Urothelium cell line (cell line): ENCODE measurements around the gene CCT3.
"Not testable (repeated sequence)": the region's sequence is repeated elsewhere in the genome, so short reads cannot be mapped to it uniquely, and the experiment has no call there.

Experiments used
- DNase-seq: peaks from one replicate; pipeline ENCODE4 v3.0.0; 2011; ENCODE audit warnings: low spot score, mixed read lengths
- FAIRE-seq: peaks from 2 replicates; lab custom pipeline; 2011; peaks lifted over from hg19 to GRCh38; lab: Jason Lieb, UNC

The CCT3 gene

GRCh38 chr1:156338180-156338976, at the start of gene CCT3, which contains the start of gene TSACC:
Gene CCT3 (minus strand): TSS chr1:156338292. CDS start chr1:156338184, 108 bp downstream.
Gene TSACC (plus strand): TSS chr1:156338526. CDS start chr1:156339758, 1,232 bp downstream.
- DNase-seq (peak; percentile 99), FAIRE-seq (no peak)

GRCh38 chr1:156387870-156388173, 49.7 kb upstream of the CCT3 start:
- DNase-seq (no peak), FAIRE-seq (no peak)

- FAIRE-seq (no peak), DNase-seq (no peak)
These were observed 49.1 kb upstream of the CCT3 start for GRCh38 chr1:156386949-156387869.

GRCh38 chr1:156386134-156386901, 48.2 kb upstream of the CCT3 start:
- DNase-seq (no peak), FAIRE-seq (no peak)

DNA sequence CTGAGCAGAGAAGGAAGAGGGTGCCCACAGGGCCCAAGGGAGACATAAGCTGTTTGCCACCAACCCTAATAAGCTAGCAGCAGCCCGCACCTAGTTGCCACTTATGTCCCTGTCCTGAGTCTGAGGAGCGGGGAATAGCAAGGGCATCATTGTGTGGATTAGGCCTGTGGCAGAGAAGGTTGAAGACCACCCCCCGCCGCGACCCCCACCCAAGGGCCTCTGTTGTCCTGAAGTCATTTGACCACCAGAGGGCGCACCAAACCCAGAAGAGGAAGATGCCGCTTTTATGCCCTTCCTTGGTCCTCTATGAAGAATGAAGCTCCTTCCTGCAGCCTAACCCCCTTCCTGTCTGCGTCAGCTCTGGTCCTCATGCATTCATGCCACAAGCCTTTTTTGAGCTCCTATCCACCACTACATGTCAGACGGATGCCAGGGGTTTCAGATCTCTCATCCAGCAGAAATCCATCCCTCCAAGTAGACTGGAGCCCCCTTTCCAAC, 47.5 kb upstream of the CCT3 start:
- FAIRE-seq (no peak), DNase-seq (peak; percentile 76)

DNA sequence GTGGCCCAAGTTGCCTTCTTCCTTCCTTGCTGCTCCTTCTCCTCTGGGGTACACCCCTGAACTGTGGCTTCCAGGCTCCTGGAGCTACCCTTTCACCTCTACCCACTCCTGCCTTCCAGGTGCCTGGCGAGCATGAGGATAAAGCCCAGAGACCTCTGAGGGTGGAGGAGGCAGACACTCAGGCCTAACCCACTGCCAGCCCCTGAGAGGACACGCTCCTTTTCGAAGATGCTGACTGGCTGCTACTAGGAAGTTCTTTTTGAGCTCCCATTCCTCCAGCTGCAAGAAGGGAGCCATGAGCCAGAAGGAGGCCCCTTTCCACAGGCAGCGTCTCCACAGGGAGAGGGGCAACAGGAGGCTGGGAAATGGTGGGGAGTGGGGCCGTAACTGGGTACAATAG, 46.6 kb upstream of the CCT3 start:
- FAIRE-seq (no peak), DNase-seq (no peak)

DNA sequence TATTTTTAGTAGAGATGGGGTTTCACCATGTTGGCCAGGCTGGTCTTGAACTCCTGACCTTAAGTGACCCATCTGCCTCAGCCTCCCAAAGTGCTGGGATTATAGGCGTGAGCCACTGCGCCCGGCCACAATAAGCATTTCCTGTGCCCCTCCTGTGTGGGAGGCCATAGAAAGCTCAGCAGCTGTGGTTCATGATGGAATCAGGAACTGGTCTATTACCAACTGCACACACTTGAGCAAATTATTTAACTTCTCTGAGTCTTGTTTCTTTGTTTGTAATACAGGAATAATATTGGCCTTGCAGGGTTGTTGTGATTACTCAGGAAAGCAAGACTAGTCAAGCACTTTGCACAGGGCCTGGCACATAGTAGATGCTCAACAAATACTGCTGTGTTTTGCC, 45.9 kb upstream of the CCT3 start:
- no peak for DNase-seq
- no peak for FAIRE-seq

DNA sequence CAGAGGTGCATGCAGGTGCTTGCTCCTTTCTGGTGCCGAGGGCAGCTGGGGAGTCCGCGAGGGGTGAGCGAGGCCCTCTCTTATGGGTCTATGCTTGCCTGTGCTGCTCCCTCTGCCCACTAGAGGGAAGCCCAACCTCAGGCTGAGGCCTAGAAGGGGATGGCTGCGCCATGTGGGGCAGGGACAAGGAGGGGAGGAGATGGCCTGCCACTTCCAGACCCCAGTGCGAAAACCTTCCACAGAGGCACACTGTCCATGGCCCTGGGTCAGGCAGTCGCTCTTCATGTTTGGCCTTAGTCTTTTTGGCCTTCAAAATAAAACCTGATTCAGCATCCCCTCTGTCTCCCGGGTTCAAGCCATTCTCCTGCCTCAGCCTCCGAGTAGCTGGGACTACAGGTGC, 44.9 kb upstream of the CCT3 start:
- FAIRE-seq = no peak

DNA sequence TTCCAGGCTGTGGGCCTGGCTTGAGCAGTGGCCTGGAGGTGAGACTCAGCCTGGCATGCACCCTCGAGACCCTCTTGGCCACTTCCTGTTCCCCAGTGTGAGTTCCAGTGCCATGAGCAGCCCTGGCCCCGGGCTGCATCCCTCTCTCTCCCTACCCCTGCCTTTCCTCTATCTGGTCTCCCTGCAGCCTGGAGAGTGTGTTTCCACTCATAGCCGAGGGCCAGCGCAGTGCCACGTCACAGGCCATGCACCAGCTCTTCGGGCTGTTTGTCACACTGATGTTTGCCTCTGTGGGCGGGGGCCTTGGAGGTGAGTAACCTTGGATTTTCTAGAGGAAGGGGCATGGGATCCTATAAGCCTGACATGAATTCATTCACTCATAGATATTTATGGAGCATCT, 44.5 kb upstream of the CCT3 start:
- FAIRE-seq = no peak
- no peak for DNase-seq

More for the DNA sequence above, 44.9 kb upstream of the CCT3 start:
- DNase-seq = peak; percentile 80

DNA sequence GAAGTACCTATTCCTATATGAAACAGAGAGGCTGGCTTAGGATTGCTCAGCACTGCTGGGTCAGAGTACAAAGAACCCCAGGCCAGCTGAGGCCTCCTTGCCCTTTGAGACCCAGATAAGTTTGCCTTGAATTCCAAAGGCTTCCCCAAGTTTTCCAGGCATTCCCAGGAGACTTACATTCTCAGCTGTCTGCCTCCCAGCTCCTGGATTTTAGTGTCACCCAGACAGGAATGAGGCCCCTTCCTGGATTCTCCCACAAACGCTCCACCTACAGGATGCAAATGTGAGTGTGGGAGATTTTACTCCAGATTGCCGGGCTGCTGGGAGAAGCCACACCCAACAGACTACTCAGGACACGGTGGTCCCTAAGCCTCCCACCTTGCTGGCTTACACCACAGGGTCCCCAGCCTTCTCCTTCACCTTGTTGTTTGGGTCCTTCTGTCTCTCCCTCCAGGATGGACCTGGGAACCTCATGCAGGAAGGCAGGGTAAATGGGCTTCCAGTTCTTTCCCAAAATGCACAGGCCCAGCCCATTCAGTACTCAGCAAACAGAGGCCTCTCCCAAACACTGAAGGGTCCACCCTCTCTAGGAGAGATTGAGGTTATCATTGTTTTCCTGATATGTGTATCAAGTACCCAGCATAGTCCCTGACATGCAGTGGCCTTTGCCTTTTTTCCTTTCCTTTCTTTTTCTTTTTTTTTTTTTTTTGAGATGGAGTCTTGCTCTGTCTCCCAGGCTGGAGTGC, 41.5 kb upstream of the CCT3 start:
- FAIRE-seq (no peak), DNase-seq (peak; percentile 44)

DNA sequence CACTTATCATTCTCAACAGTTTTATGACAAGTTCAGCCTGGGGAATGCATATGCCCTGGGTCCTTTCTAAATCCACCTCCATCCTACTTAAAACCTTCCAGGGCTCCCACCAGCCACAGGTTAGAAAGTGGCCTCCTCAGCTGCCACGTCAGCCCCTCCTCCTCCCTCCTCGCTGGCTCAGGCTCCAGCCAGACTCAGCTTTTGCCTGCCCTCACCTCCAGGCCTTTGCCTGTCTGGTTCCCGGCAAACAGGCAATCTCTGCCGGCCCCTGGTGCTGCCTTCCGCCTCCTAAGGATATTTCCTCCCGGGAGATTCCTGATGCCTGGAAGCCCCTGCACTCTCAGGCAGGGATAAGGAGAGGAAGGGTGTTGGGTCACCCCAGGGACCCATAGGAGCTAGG, 40.5 kb upstream of the CCT3 start:
- DNase-seq (no peak), FAIRE-seq (no peak)

GRCh38 chr1:156376958-156377919, 39.1 kb upstream of the CCT3 start:
- DNase-seq (no peak), FAIRE-seq (no peak)

DNA sequence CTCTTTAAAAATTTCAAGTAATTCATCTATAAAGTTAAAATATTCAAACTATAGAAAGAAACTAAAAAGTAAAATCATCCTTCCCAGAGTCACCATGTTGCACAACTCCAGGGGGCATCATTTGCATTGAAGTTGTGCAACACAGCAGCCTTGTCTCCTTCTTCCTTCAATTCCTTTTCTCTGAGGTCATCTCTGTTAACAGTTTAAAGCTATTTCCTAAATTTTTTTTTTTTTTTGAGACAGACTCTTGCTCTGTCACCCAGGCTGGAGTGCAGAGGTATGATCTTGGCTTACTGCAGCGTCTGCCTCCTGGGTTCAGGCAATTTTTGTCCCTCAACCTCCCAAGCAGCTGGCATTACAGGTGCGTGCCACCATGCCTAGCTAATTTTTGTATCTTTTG, 38.1 kb upstream of the CCT3 start:
- FAIRE-seq = no peak

GRCh38 chr1:156373546-156373945, 35.5 kb upstream of the CCT3 start:
- no peak for DNase-seq
- FAIRE-seq = no peak

More for the DNA sequence above, 38.1 kb upstream of the CCT3 start:
- DNase-seq = no peak

GRCh38 chr1:156372876-156373275, 34.8 kb upstream of the CCT3 start:
- FAIRE-seq = no peak
- DNase-seq = no peak

GRCh38 chr1:156372265-156372586, 34.1 kb upstream of the CCT3 start:
- FAIRE-seq (no peak), DNase-seq (no peak)

DNA sequence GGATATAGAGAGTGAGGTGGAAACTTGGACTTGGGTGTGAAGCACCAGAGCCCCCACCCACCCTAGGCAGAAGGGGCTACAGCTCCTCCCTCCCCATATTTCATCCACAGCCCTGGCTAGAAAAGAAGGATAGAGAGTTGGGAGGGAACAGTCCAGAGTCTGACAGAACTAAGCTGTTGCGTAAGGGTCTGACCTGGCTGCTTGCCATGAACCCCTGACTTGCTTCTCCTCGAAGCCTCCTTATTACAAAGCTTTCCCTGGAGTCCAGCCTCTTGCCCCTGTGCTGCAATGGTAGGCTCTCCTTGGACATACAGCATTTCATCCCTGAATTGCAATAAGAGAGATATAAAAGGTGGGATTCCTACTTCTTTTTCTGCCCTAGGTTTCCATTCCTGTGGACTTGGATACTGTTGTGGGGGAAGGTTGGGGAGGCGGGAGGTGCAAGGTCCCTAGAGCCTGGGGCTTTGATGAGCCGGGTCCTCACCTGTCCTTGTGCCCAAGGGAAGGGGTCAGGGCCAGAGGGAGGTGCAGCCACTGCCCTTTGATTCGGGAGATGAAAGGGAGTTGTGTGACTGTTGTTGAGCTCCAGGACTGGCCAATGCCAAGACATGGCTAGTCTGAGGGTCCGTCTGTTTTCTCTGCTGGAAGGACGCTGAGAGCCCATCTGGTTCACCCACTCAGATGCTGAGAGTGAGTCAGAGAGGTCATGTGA, 33.6 kb upstream of the CCT3 start:
- FAIRE-seq (no peak), DNase-seq (no peak)

- not testable (repeated sequence) for DNase-seq
These were observed 31.7 kb upstream of the CCT3 start for GRCh38 chr1:156369685-156370286.

More at GRCh38 chr1:156369685-156370286, 31.7 kb upstream of the CCT3 start:
- FAIRE-seq = not testable (repeated sequence)
